HG03039 (cell line): ENCODE measurements around the gene UPK3BL1.
"Not testable (repeated sequence)": the region's sequence is repeated elsewhere in the genome, so short reads cannot be mapped to it uniquely, and the experiment has no call there.

Experiments used
- ATAC-seq: cut with Tn5 transposase; IDR thresholded peaks from one replicate; pipeline ENCODE4 v1.9.1; 2021; ENCODE audit warnings: mild to moderate bottlenecking, moderate library complexity; ENCODE audit not compliant: unreplicated experiment

Gene UPK3BL1

DNA sequence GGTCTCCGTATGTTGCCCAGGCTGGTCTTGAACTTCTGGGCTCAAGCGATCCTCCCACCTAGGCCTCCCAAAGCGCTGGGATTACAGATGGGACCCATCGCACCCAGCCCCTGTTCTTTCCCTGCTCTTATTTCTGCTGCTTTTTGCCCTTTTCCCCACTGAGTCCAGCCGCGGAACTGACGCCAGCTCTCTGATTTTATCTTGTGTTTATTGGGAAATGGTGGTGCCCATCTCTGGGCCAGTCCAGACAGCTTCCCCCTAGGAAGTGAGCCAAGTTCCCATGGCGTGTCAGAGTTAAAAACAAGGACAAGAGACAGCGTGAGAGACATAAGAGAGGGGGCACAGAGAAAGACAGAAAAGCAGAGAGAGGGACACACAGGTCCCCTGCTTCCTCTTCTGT lies 12.0 kb downstream of the UPK3BL1 start:
- ATAC-seq = not testable (repeated sequence)

DNA sequence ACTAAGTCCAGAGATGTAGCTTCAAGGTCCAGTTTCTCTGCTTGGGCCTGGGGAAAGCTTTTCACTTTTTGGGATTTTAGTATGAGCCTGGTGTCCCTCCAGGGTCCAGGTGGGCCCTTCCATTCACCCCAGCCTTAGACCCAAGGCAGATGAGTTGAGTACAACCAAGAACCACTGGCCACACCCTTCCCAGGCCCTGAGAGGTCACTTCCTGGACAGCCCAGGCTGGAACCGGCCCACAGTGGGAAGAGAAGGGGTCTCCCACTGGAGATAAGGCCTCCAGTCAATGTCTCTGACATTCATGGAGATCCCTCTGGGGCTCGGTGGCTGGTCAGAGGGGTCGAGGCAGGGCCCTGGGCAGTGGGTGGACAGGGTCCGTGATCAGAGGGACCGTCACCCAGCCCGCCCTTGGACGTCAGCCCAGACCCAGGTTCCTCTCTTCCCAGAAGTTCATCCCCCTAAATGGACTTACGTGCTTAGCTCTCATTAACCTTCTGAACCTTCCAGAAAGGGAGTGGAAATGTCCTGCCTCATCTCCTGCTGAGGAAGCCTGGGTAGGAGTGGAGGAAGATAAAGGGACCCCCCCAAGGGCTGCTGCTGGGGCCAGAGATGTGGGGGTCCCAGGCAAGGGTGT lies 15.2 kb downstream of the UPK3BL1 start:
- ATAC-seq = not testable (repeated sequence)

DNA sequence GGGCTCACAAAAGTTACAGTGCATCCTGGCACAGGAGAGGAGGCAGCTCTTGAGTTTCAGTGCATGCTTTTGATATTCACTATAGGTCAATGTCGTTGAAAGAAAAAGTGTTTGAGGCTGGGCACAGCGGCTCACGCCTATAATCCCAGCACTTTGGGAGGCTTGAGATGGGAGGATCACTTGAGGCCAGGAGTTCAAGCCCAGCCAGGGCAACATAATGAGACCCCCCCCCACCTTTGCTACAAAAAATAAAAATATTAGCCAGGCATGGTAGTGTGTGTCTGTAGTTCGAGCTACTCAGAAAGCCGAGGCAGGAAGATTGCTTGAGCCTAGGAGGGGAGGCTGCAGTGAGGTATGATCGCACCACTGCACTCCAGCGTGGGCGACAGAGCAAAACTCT lies 24.5 kb downstream of the UPK3BL1 start:
- not testable (repeated sequence) for ATAC-seq

DNA sequence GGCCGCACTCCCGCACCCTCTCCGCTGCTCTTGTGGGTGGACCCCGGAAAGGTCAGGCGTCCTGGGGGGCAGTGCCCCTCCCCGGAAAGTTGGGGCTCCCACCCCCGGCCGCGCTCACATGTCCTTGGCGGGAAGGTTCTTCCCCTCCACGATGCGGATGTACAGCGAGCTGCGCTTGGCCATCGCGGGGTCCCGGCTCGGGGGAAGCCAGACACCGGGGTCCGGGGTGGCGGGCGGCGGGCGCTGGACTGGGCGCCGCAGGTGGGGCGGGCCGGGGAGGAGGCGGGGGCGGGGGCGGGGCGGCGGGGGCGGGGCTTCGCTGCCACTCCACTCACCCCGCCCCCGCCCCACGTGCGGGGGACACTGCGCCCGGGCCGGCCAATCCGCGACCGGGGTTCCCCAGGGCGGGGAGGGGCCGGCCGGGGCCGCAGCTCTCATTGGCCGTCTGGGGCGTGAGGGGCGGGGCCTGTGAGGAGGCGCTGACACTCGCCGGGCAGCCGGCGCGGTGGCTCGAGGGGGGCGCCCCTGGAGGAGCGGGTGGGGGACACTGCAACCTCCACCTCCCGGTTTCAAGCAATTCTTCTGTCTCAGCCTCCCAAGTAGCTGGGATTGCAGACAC lies 26.0 kb downstream of the UPK3BL1 start, which contains the start of gene RASA4:
RASA4 (minus strand) TSS at position 250 of the 619 bp plus-strand sequence; CDS start at position 183, 67 bp downstream.
- peak; percentile 73 for ATAC-seq

DNA sequence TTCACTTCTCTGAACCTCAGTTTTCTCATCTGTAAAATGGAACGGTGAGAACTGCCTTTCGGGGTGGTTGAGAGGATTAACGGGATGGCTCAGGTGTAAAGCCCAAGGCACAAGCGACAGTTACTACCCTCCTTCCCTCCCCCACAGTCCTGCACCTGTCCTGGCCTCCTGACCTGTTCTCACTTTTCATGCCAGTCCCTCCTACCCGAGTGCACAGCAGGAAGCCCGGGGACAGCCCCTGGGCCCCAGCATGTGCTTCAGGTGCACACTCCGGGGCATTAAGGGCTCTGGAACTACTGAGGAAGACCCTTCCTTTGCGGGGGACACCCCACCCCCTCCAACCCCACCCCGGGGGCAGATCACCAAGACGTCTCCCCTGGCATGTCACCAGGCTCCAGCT lies 26.7 kb downstream of the UPK3BL1 start:
- not testable (repeated sequence) for ATAC-seq

DNA sequence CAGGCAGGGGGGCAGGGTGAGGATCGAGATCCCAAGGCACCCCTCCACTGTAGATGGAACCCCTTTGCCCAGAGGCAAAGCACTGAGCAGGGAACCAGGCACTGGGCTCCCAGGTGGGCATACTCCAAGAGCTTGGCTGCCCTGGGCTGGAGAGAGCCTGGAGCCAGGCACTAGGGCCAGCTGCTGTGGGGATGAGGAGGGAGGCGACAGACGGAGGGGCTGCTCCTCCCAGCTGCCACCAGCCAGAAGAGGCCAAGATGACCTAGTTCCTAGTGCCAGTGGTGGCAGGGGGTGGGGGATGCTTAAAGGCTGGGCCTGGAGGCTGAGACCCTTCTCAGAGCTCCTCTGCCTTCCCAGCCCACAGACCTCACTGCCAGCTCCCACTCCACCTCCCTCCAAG lies 27.7 kb downstream of the UPK3BL1 start:
- not testable (repeated sequence) for ATAC-seq

DNA sequence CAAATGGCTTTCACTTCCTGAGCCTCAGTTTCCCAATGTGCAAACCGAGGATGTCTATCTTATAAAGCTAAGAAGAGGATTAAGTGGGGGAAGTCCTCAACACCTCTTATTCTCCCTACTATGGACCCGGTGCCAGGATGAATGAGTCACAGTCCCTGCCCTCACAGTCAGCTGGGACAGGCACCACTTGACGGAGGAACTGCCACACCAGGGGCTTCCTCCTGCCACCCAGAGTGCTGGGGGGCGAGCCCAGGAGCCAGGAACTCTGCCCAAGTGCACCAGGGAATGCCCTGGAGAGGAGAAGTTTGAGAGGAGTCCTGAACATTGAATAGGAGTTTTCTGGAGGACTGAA lies 28.3 kb downstream of the UPK3BL1 start:
- peak; percentile 6 for ATAC-seq

DNA sequence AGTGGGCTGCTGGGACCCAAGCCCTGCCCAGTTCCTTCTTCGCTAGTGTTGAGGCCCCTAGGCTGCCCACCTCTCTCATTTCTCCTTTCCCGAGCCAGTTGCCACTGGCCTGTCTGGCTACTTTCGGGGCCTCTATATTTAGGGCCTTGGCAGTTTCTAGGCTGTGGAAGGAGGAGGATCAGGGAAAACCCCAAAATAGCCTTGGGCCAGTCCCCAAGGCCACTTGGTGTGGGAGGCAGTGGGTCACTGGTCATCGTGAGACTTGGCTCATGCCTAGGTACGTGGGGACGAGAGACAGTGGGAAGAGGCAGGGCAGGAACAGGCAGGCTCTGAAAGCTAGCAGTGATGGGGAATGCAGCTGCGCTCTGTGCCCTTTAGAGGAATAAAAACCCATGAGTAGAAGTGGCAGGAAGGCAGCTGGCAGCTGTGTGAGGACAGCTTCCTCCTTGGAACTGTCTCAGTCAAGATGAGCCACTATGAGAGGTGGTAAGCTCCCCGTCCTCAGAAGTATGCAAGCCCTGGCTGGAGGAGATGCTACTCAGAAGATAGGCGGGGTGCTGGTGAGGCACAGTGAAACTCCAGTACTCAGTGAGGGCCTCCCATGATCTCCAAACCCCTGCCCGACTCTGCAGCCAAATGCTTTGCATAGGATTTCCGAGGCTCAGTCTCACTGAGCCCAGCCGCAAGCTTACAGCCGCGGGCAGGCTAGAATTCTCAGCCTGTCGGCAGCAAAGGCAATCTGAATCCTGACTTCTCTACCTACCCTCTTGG lies 28.8 kb downstream of the UPK3BL1 start:
- ATAC-seq = peak; percentile 45

DNA sequence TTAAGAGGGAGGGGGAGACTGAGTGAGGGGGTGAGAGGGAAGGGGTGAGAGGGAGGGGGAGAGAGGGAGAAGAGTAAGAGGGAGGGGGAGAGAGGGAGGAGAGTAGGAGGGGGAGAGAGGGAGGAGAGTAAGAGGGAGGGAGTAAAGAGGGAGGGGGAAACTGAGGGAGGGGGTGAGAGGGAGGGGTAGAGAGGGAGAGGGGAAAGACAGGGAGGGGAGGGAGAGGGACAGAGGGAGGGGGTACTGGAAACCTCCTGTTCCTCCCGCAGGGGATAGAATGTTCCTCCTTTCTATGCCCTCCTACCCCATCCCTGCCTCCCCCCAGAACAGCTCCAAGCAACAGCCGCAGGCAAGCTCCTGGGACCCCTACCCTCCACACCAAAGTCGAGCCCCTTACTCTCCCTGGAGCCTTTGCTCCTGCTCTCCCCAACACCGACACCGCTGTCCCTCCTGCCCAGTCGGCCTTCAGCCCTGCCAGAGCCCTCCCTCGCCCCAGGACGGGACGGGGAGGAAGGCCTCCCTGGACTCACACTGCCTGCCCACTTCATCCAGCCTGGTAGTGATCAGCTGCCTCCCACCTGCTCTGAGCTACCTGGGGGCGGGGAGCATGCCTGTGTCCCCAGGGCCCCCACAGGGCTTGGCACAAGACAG lies 30.8 kb downstream of the UPK3BL1 start:
- not testable (repeated sequence) for ATAC-seq

DNA sequence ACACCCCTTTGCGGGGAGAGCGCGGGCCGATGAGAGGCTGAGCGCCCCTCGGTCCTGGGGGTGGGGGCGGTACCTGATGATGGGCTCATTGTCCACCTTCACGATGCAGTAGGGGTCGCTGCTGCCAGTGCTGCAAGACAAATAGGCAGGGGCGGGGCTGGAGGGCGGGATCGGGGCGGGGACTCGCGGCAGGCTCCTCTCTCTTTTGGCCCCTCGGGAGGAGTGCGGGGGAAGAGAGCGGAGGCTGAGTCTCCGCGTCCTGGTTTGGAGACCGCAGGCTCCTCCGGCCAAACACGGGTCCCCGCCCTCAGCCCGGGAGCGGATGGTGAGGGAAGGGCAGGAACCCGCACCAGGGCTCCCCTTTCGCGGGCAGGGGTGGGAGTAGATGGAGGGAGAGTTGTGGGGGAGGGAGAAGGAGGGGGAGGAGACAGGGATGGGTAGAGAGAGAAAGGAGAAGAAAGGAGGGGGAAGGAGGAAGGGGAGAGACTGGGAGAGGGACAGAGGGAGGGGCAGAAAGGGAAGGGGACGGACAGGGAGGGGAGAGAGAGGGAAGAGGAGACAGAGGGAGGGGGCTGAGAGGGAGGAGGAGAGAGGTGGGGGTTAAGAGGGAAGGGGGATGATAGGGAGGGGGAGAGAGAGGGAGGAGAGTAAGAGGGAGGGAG lies 31.4 kb downstream of the UPK3BL1 start:
- peak; percentile 30 for ATAC-seq

DNA sequence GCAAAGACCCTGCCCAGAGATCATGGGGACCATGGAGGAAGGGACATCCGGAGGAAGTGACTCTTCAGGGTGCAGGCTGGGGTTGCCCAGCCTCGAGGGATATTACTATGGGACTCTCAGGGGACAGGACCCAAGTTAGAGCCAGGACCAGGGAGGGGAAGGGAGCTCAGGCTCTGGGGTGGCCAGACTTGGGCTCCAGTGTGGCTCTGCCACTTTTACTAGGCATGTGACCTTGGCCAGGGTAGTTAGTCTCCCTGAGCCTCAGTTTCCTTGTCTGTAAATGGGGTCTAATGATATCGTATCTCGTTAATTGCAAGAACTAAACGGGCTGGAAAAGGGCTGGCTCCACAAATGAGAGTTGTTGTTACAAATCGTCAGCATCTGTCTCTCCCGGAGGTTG lies 32.1 kb downstream of the UPK3BL1 start:
- ATAC-seq = not testable (repeated sequence)

DNA sequence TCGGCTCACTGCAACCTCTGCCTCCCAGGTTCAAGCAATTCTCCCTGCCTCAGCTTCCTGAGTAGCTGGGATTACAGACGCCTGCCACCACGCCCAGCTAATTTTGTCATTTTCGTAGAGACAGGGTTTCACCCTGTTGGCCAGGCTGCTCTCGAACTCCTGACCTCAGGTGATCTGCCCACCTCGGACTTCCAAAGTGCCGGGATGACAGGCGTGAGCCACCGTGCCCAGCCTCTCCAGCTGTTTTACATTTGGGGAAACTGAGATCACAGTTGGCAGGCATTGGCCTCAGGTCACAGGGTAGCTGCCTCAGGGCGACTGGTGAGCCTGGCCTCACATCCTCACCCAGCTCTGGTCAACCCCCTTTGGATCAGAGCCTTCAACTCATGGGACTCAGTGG lies 32.9 kb downstream of the UPK3BL1 start:
- ATAC-seq = not testable (repeated sequence)

DNA sequence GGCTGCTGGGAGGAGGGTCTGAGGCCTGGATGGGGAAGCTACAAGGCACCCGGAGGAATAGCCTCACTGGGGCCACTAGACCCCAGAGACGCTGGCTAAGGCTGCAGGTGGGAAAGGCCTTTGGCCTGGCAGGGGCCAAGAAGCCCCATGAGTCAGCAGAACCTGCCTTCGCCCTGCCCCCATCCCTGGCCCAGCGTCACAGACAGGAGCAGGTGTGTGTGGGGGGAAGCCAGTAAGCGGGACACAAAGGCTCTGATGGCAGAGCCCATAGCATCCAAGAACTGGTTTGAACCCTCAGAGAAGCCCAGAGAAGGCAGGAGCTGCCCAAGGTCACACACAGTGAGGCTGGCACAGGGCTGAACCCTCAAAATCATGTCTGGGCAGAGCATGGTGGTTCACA lies 35.7 kb downstream of the UPK3BL1 start:
- ATAC-seq = not testable (repeated sequence)

DNA sequence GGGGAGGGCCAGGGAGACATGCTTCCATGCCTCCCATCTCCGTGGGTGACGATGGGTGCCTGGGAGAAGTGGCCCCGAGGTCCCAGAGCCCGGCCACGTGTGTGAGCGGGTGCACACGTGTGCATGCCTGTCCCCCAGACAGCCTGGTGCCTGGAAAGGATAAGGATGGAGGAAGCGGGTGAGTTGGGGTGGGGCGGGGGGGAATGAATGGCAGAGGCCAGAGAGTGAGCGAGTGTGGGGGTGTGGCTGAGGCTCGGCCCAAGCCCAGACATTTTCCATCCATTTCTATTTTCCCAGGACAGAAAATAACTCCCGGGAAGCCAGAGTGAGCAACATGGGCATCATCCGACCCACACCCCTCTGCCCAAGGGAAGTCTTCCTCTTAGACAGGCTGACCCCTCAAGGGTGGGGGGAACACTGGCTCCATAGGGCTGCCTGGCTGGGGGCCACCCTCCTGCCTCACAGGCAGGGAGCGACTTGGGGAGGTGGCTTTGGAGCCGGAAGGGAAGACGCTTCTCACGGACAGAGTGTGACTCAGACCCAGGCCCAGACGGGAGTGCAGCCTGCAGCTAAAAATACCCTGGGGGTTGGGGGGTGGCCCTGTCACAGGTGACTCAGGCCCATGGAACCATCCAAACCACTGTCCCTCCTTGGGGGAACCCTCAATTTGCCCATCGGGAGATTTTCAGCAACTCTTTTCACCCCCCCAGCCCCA lies 38.0 kb downstream of the UPK3BL1 start:
- ATAC-seq = not testable (repeated sequence)

DNA sequence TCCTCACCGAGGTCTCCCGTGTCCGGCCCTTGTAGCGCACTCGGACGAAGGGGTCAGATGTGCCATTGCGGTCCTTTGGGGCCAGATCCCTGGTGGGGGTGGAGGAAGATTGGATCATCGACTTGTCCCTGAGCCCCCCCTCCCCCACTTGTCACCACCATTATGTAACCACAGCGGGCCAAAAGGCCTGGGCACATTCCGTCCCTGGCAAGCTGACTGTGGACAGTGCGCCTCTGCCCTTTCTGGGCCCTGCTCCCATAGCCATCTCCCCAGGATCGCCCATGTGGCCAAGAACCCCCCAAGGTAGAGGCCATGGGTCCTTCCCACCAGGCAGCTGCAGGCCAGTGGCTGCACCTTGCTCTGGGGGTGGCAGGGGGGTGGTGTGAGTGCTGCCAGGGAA lies 40.3 kb downstream of the UPK3BL1 start:
- ATAC-seq = not testable (repeated sequence)

DNA sequence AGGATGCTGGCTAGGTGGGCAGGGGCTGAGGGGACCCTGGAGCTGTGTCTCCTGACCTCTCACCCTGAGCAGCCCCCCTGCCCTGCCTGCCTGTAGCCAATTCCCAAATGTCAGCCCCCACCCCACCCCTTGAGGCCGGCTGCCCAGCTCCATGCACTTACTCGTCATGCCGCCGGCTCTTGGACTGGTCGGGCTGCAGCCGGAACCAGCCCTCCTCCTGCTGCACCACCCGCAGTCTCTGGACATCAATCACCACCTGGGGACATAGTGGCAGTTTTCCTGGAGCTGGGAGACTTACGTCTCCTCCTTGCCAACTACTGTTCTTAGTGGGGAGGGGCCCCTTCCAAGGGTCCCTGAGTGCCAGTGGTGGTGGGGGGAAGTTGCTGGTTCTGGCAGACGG lies 42.9 kb downstream of the UPK3BL1 start:
- ATAC-seq = not testable (repeated sequence)

DNA sequence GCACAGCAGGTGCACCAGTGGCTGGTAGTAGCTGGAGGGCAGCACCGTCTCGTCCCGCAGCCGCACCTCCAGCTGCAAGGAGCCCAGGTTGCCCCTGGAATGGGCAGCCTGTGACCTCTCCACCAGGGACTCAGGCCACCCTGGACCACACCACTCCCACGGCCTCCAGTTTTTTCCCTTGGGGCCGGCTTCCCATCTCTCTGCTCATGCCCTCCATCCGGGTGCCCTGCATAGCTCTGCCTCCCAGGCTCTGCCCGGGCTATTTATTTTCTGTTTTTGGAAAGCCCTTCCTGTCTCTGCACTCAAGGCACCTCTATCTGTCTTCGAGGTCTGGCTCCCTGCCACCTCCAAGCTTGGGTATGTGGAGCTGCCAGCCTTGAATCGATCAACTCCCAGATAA lies 46.6 kb downstream of the UPK3BL1 start:
- ATAC-seq = not testable (repeated sequence)

DNA sequence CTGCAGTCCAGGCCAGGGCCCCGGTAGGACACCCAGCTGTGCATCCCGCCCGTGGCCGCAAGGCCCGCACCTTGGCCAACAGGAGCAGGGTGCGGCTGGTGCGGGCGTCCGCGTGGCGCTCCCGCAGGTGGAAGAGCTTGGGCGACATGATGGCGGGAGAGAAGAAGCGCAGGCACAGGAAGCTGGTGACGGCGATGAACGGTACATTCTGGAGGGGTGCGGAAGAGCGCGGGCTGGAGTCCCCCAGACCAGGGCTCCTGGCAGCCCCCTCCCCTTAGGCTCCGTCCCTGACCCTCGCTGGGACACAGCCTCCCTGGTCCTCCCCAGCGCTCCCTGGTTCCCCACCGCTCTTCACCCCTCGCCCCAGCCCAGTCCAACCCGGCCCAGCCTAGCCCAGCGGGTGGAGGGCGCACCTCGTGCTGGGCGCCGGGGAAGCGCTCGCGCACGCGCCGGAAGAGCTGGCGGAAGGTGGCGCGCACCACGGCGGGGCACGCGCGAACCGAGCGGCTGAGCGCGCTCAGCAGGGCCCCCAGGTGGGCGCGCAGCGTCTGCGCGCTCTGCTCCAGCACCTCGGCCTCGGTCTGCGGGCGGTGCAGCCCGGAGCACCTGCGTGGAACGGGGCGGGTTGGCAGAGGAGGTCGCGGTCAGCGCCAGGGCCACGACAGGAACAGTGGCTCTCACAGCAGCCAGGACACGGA lies 48.8 kb downstream of the UPK3BL1 start:
- peak; percentile 47 for ATAC-seq

DNA sequence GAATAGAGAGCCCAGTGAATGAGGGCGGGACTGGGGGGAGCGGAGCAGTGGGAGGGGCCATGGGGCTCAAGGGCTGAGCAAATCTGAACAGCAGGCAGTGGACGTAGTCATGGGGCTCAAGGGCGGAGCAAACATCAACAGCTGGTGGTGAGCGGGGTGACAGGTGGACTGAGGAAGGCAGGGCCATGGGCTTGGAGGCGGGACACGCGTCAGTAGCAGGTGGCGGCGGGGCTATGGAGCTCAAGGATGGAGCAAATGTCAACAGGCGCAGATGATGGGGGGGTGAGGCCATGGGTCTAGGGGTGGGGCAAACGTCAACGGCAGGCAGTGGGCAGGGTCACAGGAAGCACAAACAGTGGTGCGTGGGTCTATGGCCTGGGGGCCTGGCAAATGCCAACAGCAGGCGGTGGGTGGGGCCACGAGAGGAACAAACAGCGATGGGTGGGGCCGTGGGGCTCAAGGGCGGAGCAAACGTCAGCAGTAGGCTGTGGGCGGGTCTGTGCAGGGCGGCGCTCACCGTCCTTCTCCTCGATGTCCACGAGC lies 50.0 kb downstream of the UPK3BL1 start:
- peak; percentile 42 for ATAC-seq
